ENCODE results near the gene IRF9. TPM values are rescaled to one million over a fixed set of nuclear protein-coding genes. Genes with fewer than 3 reads are reported as not detected.

Gene IRF9, protein sequence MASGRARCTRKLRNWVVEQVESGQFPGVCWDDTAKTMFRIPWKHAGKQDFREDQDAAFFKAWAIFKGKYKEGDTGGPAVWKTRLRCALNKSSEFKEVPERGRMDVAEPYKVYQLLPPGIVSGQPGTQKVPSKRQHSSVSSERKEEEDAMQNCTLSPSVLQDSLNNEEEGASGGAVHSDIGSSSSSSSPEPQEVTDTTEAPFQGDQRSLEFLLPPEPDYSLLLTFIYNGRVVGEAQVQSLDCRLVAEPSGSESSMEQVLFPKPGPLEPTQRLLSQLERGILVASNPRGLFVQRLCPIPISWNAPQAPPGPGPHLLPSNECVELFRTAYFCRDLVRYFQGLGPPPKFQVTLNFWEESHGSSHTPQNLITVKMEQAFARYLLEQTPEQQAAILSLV
- total RNA-seq (33.7 and 42.7 TPM in 2 replicates), polyA plus RNA-seq (66.9 and 79.5 TPM in 2 replicates)

GRCh38 chr14:24160850-24161804 is at the start of gene IRF9:
Gene IRF9 (plus strand): TSS chr14:24161265. CDS start chr14:24162145, 880 bp downstream.
- H3K4me1 ChIP-seq (ENCODE audit: insufficient read depth) = peaks cover 16% of the 10 kb centered on the region

DNA sequence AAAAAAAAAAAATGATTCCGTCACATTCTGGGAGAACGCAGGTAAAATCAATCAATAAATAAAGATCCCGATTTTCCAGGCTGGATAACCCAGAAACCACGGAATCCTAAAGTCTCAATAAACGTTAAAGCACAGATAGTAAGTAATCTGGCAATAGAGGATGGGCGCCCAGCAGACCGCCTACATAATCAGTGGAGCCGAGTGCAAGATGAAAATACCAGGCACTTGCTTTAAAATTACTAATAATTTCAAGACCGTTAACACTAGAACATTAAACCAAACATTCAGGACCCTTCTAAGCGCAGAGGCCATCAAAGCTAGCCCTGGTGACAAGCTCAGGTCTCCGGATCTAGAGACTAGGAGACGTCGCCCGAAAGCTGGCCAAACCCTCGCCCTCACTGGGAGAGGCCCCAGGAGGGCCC is 47.7 kb upstream of the IRF9 start:
- Histone ChIP-seq H3K9me2 (replicated peaks; ENCODE audit: insufficient read depth) (no peaks in the 10 kb centered on the region), H3K27me3 (no peaks in the 10 kb centered on the region), H3K4me1 (ENCODE audit: insufficient read depth) (peaks cover 9% of the 10 kb centered on the region), H3K27ac (peak overlapping the region; percentile 98), H3K4me3 (peak overlapping the region; percentile 44), H3K36me3 (replicated peaks; ENCODE audit: insufficient read depth, low read depth) (no peaks in the 10 kb centered on the region), H3K4me2 (peak overlapping the region; percentile 77), H2AFZ (peak overlapping the region; percentile 63), H3K79me2 (peaks cover 20% of the 10 kb centered on the region), H3K9me3 (ENCODE audit: low read depth) (no peaks in the 10 kb centered on the region), H4K20me1 (ENCODE audit: insufficient read depth, poor library complexity, severe bottlenecking) (no peaks in the 10 kb centered on the region)
- WGBS (ENCODE audit: low lambda C conversion rate, missing lambda C conversion rate) = 14% methylated on average over 15 of the region's 15 CpGs
- no peak for TF ChIP-seq EZH2 (IDR thresholded peaks at IDR 0.05; ENCODE audit: borderline replicate concordance)
- TF ChIP-seq, protein P1, sequence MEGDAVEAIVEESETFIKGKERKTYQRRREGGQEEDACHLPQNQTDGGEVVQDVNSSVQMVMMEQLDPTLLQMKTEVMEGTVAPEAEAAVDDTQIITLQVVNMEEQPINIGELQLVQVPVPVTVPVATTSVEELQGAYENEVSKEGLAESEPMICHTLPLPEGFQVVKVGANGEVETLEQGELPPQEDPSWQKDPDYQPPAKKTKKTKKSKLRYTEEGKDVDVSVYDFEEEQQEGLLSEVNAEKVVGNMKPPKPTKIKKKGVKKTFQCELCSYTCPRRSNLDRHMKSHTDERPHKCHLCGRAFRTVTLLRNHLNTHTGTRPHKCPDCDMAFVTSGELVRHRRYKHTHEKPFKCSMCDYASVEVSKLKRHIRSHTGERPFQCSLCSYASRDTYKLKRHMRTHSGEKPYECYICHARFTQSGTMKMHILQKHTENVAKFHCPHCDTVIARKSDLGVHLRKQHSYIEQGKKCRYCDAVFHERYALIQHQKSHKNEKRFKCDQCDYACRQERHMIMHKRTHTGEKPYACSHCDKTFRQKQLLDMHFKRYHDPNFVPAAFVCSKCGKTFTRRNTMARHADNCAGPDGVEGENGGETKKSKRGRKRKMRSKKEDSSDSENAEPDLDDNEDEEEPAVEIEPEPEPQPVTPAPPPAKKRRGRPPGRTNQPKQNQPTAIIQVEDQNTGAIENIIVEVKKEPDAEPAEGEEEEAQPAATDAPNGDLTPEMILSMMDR (IDR thresholded peaks at IDR 0.05; ENCODE audit: poor library complexity) = no peak
- no peak for TF ChIP-seq EZH2phosphoT487 (IDR thresholded peaks at IDR 0.05; ENCODE audit: low read depth, severe bottlenecking, unreplicated experiment)
- no peak for DNase-seq (ENCODE audit: low spot score)

More at GRCh38 chr14:24160850-24161804, at the start of gene IRF9:
- H3K9me3 ChIP-seq (ENCODE audit: low read depth) = no peaks in the 10 kb centered on the region
- H3K79me2 ChIP-seq = peaks cover 25% of the 10 kb centered on the region
- H3K27me3 ChIP-seq = no peaks in the 10 kb centered on the region
- H4K20me1 ChIP-seq (ENCODE audit: insufficient read depth, poor library complexity, severe bottlenecking) = peaks cover 5% of the 10 kb centered on the region
- H3K4me3 ChIP-seq = peak within 1 kb of the TSS; percentile 25
- TF ChIP-seq, protein P1 (IDR thresholded peaks at IDR 0.05; ENCODE audit: poor library complexity) = peak; percentile 99
- TF ChIP-seq EZH2phosphoT487 (IDR thresholded peaks at IDR 0.05; ENCODE audit: low read depth, severe bottlenecking, unreplicated experiment) = no peak
- peak within 1 kb of the TSS; percentile 22 for H2AFZ ChIP-seq
- no peaks in the 10 kb centered on the region for H3K9me2 ChIP-seq (replicated peaks; ENCODE audit: insufficient read depth)
- H3K4me2 ChIP-seq = peak within 1 kb of the TSS; percentile 87
- DNase-seq (ENCODE audit: low spot score) = peak; percentile 96
- H3K36me3 ChIP-seq (replicated peaks; ENCODE audit: insufficient read depth, low read depth) = no peaks in the 10 kb centered on the region
- H3K27ac ChIP-seq = peak within 1 kb of the TSS; percentile 91
- WGBS (ENCODE audit: low lambda C conversion rate, missing lambda C conversion rate) = 3% methylated on average over 12 of the region's 12 CpGs

DNA sequence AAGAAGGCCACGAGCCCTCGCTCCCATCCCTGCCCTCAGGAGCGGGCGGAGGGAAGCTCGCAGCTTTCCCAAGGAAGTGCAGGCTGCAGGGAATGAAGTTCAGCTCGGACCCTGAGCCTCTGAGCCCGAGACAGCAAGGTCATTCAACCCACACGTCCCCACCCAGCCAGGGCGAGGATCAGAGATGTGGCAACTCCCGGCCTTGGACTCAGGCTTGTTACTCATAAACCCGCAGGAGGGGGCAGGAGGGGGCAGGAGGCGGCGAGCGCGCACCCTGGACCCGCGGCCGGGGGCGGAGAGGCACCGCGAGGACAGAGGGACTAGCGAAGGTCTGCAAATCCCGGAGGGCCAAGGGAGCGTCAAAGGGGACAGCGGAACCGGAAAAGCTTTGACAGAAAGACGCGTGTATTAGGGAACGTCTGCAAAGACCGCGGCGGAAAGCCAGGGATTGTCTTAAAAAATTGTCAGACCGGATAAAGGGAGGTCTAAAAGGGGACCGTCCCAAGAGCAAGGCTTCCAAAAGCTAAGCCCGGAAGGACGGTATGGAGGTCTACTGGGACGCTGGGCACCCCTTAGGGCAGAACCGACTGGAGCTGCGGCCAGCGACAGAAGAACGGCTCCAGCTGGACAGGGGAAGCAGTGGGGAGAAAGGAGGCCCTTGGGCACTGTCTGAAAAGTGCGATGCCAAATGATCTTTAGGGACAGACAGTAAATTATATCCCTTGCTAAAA is 47.1 kb upstream of the IRF9 start:
- WGBS (ENCODE audit: low lambda C conversion rate, missing lambda C conversion rate) = under 1% methylated on average over 40 of the region's 42 CpGs

More for the DNA sequence above, 47.1 kb upstream of the IRF9 start:
- DNase-seq (ENCODE audit: low spot score) = peak; percentile 94
- H3K79me2 ChIP-seq = peaks cover 20% of the 10 kb centered on the region
- no peaks in the 10 kb centered on the region for H3K9me2 ChIP-seq (replicated peaks; ENCODE audit: insufficient read depth)
- H3K4me1 ChIP-seq (ENCODE audit: insufficient read depth) = peaks cover 9% of the 10 kb centered on the region
- peak overlapping the region; percentile 44 for H3K4me3 ChIP-seq
- no peaks in the 10 kb centered on the region for H3K36me3 ChIP-seq (replicated peaks; ENCODE audit: insufficient read depth, low read depth)
- TF ChIP-seq EZH2 (IDR thresholded peaks at IDR 0.05; ENCODE audit: borderline replicate concordance) (no peak), EZH2phosphoT487 (IDR thresholded peaks at IDR 0.05; ENCODE audit: low read depth, severe bottlenecking, unreplicated experiment) (no peak)
- TF ChIP-seq, protein P1 (IDR thresholded peaks at IDR 0.05; ENCODE audit: poor library complexity) = no peak
- H4K20me1 ChIP-seq (ENCODE audit: insufficient read depth, poor library complexity, severe bottlenecking) = no peaks in the 10 kb centered on the region
- no peaks in the 10 kb centered on the region for H3K9me3 ChIP-seq (ENCODE audit: low read depth)
- H3K27me3 ChIP-seq = no peaks in the 10 kb centered on the region
- H2AFZ ChIP-seq = peak overlapping the region; percentile 63
- peak overlapping the region; percentile 98 for H3K27ac ChIP-seq
- peak overlapping the region; percentile 77 for H3K4me2 ChIP-seq

Data from hepatocyte (in vitro differentiated cells).